ENCODE measurements around the gene JADE3. TPM values are rescaled to one million over a fixed set of nuclear protein-coding genes. Genes with fewer than 3 reads are reported as not detected.

Gene JADE3
- total and polyA plus RNA-seq, 9 donors = 2.7 to 5.5 (median 4.5) TPM

DNA sequence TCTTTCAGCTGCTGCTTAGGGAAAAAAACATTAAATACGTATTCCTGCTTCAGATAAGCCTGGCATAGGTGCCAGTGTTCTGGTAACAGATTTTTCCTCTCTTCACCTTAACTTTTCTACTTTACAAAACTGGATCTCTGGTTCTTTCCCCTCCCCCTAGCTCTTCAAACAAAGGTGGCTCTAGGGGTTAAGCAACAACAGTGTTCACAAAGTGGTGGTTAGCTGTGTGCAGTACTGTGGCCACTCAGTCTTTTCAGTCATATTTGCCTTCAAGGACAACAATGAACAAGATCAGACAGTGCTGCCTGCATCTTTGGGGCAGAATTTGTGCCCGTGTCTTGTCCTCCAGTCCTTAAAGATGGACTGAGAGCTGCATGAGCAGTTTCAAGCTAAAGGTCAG lies 151.0 kb downstream of the JADE3 start:
- no peaks in the 10 kb centered on the region for H3K9me3 ChIP-seq (replicated peaks; ENCODE audit: control insufficient read depth, low read depth, low read length)
- WGBS (ENCODE audit: insufficient coverage) = 73% methylated on average over 2 of the region's 2 CpGs
- peaks cover 29% of the 10 kb centered on the region for H3K27me3 ChIP-seq (ENCODE audit: control insufficient read depth, insufficient read depth, low read length)
- H3K36me3 ChIP-seq (ENCODE audit: control insufficient read depth, insufficient read depth, low read length) = no peaks in the 10 kb centered on the region
- H3K27ac ChIP-seq (ENCODE audit: low read length) = no peak overlapping the region
- DNase-seq = no peak
- no peak overlapping the region for H3K4me3 ChIP-seq (ENCODE audit: low read length)
- H3K4me1 ChIP-seq (ENCODE audit: control insufficient read depth, insufficient read depth, low read length) = no peaks in the 10 kb centered on the region

DNA sequence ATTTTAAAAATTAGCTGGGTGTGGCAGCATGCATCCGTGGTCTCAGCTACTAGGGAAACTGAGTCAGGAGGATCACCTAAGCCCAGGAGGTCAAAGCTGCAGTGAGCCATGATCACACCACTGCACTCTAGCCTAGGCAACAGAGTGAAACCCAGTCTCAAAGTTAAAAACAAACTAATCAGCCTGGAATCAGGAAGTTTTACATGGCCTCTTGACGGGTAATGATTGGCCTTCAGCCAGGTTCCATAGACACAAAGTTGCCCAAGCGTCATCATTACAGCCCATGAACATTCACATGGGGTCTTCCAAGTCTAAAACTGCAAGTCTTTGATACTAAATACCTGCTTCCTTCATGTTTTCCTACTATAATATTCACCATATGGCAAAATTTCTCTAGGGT lies 156.0 kb downstream of the JADE3 start:
- DNase-seq = no peak
- H3K27me3 ChIP-seq (ENCODE audit: control insufficient read depth, insufficient read depth, low read length) = peaks cover 19% of the 10 kb centered on the region
- H3K27ac ChIP-seq (ENCODE audit: low read length) = no peak overlapping the region
- H3K9me3 ChIP-seq (replicated peaks; ENCODE audit: control insufficient read depth, low read depth, low read length) = no peaks in the 10 kb centered on the region
- 46% methylated on average over 3 of the region's 3 CpGs for WGBS (ENCODE audit: insufficient coverage)
- H3K36me3 ChIP-seq (ENCODE audit: control insufficient read depth, insufficient read depth, low read length) = no peaks in the 10 kb centered on the region
- H3K4me1 ChIP-seq (ENCODE audit: control insufficient read depth, insufficient read depth, low read length) = no peaks in the 10 kb centered on the region
- no peak overlapping the region for H3K4me3 ChIP-seq (ENCODE audit: low read length)

DNA sequence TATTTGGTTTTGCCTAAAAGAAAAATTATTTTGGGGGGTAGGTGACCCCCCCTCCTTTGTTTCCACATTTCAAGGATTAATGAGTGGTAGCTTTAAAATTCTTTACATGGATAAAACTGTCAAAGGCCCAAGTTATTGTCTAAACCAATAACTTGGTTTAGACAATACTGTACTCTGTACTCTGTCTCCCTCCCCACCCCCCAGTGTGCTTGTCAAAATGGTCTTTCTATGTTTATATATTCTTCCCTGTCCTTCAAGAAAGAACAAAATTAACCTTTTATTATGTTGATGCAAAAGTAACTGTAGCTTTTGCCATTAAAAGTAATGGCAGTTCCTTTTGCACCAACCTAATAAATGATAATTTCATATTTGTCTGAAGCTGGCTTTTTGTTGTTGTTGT lies 156.5 kb downstream of the JADE3 start:
- Histone ChIP-seq H3K27ac (ENCODE audit: low read length) (no peak overlapping the region), H3K27me3 (ENCODE audit: control insufficient read depth, insufficient read depth, low read length) (peaks cover 15% of the 10 kb centered on the region), H3K9me3 (replicated peaks; ENCODE audit: control insufficient read depth, low read depth, low read length) (no peaks in the 10 kb centered on the region), H3K4me1 (ENCODE audit: control insufficient read depth, insufficient read depth, low read length) (no peaks in the 10 kb centered on the region), H3K36me3 (ENCODE audit: control insufficient read depth, insufficient read depth, low read length) (no peaks in the 10 kb centered on the region), H3K4me3 (ENCODE audit: low read length) (no peak overlapping the region)
- no peak for DNase-seq

DNA sequence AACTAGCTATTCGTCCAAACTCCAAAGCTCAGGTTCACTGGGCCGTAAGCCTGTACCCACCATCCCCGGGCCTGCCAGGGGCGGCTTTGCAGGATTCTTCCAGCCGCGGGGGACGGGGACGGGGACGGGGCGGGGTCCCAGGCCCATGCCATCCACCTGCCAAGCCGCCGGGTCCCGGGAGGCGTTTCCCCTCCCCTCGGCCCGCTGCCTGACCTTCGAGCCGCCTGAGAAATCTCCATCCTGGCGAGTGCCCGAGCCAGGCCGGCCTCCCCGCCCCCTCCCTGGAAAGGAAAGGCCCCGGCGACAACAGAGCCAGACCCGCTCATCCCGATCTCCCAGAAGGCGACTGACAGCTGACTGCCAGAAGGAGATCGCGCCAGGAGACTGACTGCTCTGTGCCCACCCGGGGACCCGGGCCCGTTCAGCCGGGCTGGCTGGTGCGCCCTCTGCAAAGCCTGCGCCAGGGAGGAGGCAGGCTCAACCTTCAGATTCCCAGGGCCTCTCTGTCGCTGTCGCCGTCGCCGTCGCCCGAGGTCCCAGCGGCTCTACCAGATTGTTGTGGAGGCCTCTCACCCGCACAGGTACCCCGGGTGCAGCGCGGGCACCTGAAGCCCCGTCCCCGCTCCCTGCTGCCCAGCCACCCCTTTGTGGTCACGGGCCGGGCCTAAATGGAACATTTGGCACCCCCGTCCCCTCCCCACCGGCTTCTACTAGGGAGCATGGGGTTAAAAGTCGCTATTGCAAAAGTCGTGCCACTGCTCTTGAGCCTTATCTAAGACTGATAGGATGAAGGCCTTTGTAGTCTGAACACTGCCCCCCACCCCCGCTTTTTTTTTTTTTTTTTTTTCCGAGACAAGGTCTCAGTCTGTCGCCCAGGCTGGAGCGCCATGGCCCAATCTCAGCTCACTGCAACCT lies 166.2 kb downstream of the JADE3 start, which contains the start of gene RGN:
Gene RGN (plus strand): TSS at position 315 of the 915 bp plus-strand sequence. CDS start 2,702 bp downstream, outside the sequence.
- Histone ChIP-seq H3K27me3 (ENCODE audit: control insufficient read depth, insufficient read depth, low read length) (peaks cover 53% of the 10 kb centered on the region), H3K9me3 (replicated peaks; ENCODE audit: control insufficient read depth, low read depth, low read length) (no peaks in the 10 kb centered on the region), H3K36me3 (ENCODE audit: control insufficient read depth, insufficient read depth, low read length) (no peaks in the 10 kb centered on the region), H3K4me1 (ENCODE audit: control insufficient read depth, insufficient read depth, low read length) (peaks cover 2% of the 10 kb centered on the region), H3K27ac (ENCODE audit: low read length) (no peak within 1 kb of the TSS), H3K4me3 (ENCODE audit: low read length) (peak within 1 kb of the TSS; percentile 36)
- no peak for DNase-seq
- 29% methylated on average over 50 of the region's 59 CpGs for WGBS (ENCODE audit: insufficient coverage)

DNA sequence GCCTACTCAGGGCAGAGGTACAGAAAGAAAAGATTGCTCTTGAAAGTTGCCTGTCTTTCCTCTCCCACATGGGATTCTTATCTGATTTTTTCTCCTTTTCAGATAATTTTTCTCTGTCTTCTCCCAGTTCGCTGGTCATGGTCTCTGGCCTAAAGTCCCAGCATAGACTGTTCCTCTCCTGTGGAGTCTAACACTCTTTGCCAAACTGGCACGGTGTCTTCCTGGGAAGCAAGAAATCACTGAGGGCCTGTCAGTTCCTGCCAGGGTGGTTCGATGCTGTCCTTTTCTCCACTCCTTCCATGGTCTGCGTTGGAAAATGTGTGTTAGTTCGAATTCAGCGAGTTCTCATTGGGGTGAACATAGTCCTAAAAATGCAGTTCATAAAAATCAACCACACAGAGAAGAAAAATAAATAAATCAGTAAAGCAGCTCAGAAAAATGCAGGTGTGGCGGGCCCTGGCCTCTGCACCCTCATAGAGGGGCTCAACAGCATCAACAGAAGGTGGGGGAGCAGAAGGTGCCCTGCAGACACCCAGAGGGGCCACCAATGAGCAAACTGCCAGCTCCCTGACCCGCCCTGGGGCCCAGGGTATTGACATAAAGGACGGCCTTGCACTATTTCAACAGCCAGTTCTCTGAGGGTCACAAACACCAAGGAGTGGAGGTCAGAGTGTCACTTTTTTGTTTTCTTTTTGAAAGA lies 168.1 kb downstream of the JADE3 start:
- Histone ChIP-seq H3K36me3 (ENCODE audit: control insufficient read depth, insufficient read depth, low read length) (no peaks in the 10 kb centered on the region), H3K4me1 (ENCODE audit: control insufficient read depth, insufficient read depth, low read length) (peaks cover 2% of the 10 kb centered on the region), H3K9me3 (replicated peaks; ENCODE audit: control insufficient read depth, low read depth, low read length) (no peaks in the 10 kb centered on the region), H3K4me3 (ENCODE audit: low read length) (no peak overlapping the region), H3K27ac (ENCODE audit: low read length) (no peak overlapping the region), H3K27me3 (ENCODE audit: control insufficient read depth, insufficient read depth, low read length) (peaks cover 55% of the 10 kb centered on the region)
- no peak for DNase-seq
- WGBS (ENCODE audit: insufficient coverage) = 69% methylated on average over 4 of the region's 9 CpGs

DNA sequence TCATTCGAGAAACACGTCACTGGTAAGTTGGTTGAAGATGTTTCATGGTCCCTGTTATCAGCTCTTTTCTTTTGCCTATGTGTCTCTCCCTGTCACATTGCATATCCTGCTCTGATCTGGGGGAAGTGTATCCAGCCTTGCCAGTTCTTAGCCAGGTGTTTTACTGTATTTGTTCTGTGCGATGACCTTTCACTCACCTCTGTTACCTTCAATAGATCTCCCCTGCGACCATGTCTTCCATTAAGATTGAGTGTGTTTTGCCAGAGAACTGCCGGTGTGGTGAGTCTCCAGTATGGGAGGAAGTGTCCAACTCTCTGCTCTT lies 168.7 kb downstream of the JADE3 start:
- Histone ChIP-seq H3K27ac (ENCODE audit: low read length) (no peak overlapping the region), H3K36me3 (ENCODE audit: control insufficient read depth, insufficient read depth, low read length) (no peaks in the 10 kb centered on the region), H3K27me3 (ENCODE audit: control insufficient read depth, insufficient read depth, low read length) (peaks cover 53% of the 10 kb centered on the region), H3K9me3 (replicated peaks; ENCODE audit: control insufficient read depth, low read depth, low read length) (no peaks in the 10 kb centered on the region), H3K4me1 (ENCODE audit: control insufficient read depth, insufficient read depth, low read length) (peaks cover 2% of the 10 kb centered on the region), H3K4me3 (ENCODE audit: low read length) (no peak overlapping the region)
- no peak for DNase-seq
- WGBS (ENCODE audit: insufficient coverage) = 74% methylated on average over 3 of the region's 5 CpGs

DNA sequence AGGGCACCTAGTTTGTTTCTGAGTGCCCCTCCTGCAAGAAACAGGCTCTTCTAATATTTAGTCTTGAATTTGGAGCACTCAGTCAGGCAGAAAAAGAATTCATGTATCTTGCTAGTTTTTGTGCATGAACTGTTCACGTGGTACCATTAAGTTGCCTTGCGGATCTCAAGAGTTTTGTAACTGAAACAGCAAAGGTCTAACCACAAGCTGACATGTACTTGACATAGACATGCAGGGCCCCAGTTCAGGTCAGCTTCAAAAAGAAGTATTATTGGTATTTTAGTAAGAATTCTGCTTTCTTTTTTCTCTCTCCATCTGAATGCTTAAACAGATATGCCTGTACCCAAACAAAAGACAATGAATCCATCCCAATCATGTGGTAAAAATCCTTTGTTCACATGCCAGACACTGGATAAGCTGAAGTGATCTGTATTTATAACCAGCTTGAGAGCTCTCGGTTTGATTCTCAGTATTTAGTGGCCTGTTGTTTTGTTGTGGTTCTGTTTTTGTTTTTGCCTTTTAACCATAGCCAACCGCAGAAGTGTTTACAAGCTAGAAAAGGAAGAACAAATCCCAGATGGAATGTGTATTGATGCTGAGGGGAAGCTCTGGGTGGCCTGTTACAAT lies 179.0 kb downstream of the JADE3 start:
- Histone ChIP-seq H3K4me1 (ENCODE audit: control insufficient read depth, insufficient read depth, low read length) (no peaks in the 10 kb centered on the region), H3K27ac (ENCODE audit: low read length) (no peak overlapping the region), H3K4me3 (ENCODE audit: low read length) (no peak overlapping the region), H3K27me3 (ENCODE audit: control insufficient read depth, insufficient read depth, low read length) (peaks cover 15% of the 10 kb centered on the region), H3K9me3 (replicated peaks; ENCODE audit: control insufficient read depth, low read depth, low read length) (no peaks in the 10 kb centered on the region), H3K36me3 (ENCODE audit: control insufficient read depth, insufficient read depth, low read length) (no peaks in the 10 kb centered on the region)
- WGBS (ENCODE audit: insufficient coverage) = 34% methylated on average over 3 of the region's 4 CpGs
- no peak for DNase-seq

DNA sequence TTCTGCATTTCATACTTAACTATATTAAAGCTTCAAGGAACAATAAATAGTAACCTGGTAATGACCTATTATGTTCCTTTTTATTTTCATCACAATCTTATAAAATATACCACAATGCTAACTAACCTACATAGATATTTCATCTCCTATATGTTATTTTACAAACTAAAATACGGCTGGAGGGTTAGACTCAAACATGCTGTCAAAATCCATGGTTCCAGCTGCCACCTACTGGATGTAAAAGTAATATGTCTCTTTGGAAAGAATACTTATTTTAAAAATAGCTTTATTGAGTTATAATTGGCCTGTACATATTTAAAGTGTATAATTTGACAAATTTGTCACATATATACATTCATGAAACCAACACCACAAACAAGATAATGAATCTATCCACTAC lies 181.0 kb downstream of the JADE3 start:
- Histone ChIP-seq H3K27ac (ENCODE audit: low read length) (no peak overlapping the region), H3K27me3 (ENCODE audit: control insufficient read depth, insufficient read depth, low read length) (peaks cover 14% of the 10 kb centered on the region), H3K36me3 (ENCODE audit: control insufficient read depth, insufficient read depth, low read length) (no peaks in the 10 kb centered on the region), H3K4me1 (ENCODE audit: control insufficient read depth, insufficient read depth, low read length) (no peaks in the 10 kb centered on the region), H3K9me3 (replicated peaks; ENCODE audit: control insufficient read depth, low read depth, low read length) (no peaks in the 10 kb centered on the region), H3K4me3 (ENCODE audit: low read length) (no peak overlapping the region)
- DNase-seq = peak; percentile 31
- WGBS (ENCODE audit: insufficient coverage) = no CpG with 5 or more reads among the region's 1 CpG

DNA sequence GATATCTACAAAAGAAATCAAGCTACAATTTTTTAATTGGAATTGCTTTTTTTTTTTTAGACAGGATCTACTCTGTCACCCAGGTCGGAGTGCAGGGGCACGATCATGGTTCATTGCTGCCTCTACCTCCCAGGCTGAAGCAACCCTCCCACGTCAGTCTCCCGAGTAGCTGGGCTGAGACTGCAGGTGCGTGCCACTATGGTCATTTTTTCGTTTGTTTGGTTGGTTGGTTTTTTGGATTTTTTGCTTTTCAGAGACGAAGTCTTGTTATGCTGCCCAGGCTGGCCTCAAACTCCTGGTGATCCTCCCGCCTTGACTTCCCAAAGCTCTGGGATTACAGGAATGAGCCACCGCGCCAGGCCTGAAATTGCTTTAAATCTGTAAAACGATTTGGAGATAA lies 181.6 kb downstream of the JADE3 start:
- WGBS (ENCODE audit: insufficient coverage) = 50% methylated on average over 4 of the region's 11 CpGs
- no peaks in the 10 kb centered on the region for H3K36me3 ChIP-seq (ENCODE audit: control insufficient read depth, insufficient read depth, low read length)
- peaks cover 14% of the 10 kb centered on the region for H3K27me3 ChIP-seq (ENCODE audit: control insufficient read depth, insufficient read depth, low read length)
- H3K27ac ChIP-seq (ENCODE audit: low read length) = no peak overlapping the region
- no peaks in the 10 kb centered on the region for H3K9me3 ChIP-seq (replicated peaks; ENCODE audit: control insufficient read depth, low read depth, low read length)
- no peaks in the 10 kb centered on the region for H3K4me1 ChIP-seq (ENCODE audit: control insufficient read depth, insufficient read depth, low read length)
- DNase-seq = no peak
- no peak overlapping the region for H3K4me3 ChIP-seq (ENCODE audit: low read length)

DNA sequence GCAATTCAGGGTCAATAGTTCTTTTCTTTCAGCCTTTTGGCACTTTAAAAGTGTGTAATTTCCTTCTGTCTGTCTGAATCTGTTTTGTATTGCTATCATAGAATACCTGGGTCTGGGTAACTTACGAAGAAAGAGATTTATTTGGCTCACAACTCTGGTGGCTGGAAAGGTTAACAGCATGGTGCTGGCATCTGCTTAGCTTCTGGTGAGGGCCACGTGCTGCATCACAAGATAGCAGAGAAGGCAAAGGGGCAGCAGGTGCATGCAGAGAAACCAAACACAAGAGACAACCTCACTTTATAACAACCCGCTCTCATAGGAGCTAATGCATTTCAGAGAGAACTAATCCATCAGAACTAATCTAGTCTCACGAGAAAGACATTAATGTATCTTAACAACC lies 184.8 kb downstream of the JADE3 start:
- Histone ChIP-seq H3K27ac (ENCODE audit: low read length) (no peak overlapping the region), H3K27me3 (ENCODE audit: control insufficient read depth, insufficient read depth, low read length) (peaks cover 27% of the 10 kb centered on the region), H3K36me3 (ENCODE audit: control insufficient read depth, insufficient read depth, low read length) (no peaks in the 10 kb centered on the region), H3K4me3 (ENCODE audit: low read length) (no peak overlapping the region), H3K9me3 (replicated peaks; ENCODE audit: control insufficient read depth, low read depth, low read length) (no peaks in the 10 kb centered on the region), H3K4me1 (ENCODE audit: control insufficient read depth, insufficient read depth, low read length) (no peaks in the 10 kb centered on the region)
- no peak for DNase-seq
- WGBS (ENCODE audit: insufficient coverage) = 50% methylated on average over 1 of the region's 4 CpGs

All from muscle of leg (tissue), 11 donors.